RWPE2 (cell line): Measurements from ENCODE around the gene ADSS1.
A peak's percentile ranks its signal among the peaks of the same experiment; 100 is the strongest.

Source experiments
- ATAC-seq: fragments of 200-7000 bp; cut with Tn5 transposase; 3 replicates; pipeline ENCODE4 v1.9.1; 2021; ENCODE audit warnings: low read depth
- DNase-seq: peaks from one replicate; pipeline ENCODE4 v3.0.0-alpha.2; 2020; ENCODE audit warnings: low spot score
- H3K27ac ChIP-seq: fragments of 450-650 bp; 2 replicates; pipeline ENCODE4 v1.5.1; 2017; ENCODE audit warnings: mild to moderate bottlenecking; ENCODE audit not compliant: poor library complexity, severe bottlenecking
- H3K27me3 ChIP-seq: fragments of 250-450 bp; sonication (Bioruptor Pico); 2 replicates; pipeline ENCODE4 v1.5.1; 2021; ENCODE audit warnings: mild to moderate bottlenecking, moderate library complexity; ENCODE audit not compliant: insufficient read depth, poor library complexity, severe bottlenecking
- H3K36me3 ChIP-seq: fragments of 250-450 bp; sonication (Bioruptor Pico); 2 replicates; pipeline ENCODE4 v1.5.1; 2020; ENCODE audit warnings: low read depth, mild to moderate bottlenecking, moderate library complexity
- H3K4me1 ChIP-seq: fragments of 250-450 bp; sonication (Bioruptor Pico); 2 replicates; pipeline ENCODE4 v1.5.1; 2021; ENCODE audit warnings: mild to moderate bottlenecking, moderate library complexity; ENCODE audit not compliant: insufficient read depth, poor library complexity, severe bottlenecking
- H3K4me3 ChIP-seq: fragments of 250-450 bp; sonication (Bioruptor Pico); 2 replicates; pipeline ENCODE4 v1.5.1; 2021; ENCODE audit warnings: mild to moderate bottlenecking, moderate library complexity; ENCODE audit not compliant: severe bottlenecking
- H3K9me3 ChIP-seq: fragments of 250-450 bp; sonication (Bioruptor Pico); 2 replicates; pipeline ENCODE4 v1.5.1; 2021; ENCODE audit warnings: mild to moderate bottlenecking, moderate library complexity; ENCODE audit not compliant: severe bottlenecking
- CTCF ChIP-seq: fragments of 450-650 bp; IDR thresholded peaks from one replicate; pipeline ENCODE4 v1.5.1; 2017; ENCODE audit warnings: mild to moderate bottlenecking, moderate library complexity; ENCODE audit not compliant: poor library complexity, severe bottlenecking

ADSS1 gene

DNA sequence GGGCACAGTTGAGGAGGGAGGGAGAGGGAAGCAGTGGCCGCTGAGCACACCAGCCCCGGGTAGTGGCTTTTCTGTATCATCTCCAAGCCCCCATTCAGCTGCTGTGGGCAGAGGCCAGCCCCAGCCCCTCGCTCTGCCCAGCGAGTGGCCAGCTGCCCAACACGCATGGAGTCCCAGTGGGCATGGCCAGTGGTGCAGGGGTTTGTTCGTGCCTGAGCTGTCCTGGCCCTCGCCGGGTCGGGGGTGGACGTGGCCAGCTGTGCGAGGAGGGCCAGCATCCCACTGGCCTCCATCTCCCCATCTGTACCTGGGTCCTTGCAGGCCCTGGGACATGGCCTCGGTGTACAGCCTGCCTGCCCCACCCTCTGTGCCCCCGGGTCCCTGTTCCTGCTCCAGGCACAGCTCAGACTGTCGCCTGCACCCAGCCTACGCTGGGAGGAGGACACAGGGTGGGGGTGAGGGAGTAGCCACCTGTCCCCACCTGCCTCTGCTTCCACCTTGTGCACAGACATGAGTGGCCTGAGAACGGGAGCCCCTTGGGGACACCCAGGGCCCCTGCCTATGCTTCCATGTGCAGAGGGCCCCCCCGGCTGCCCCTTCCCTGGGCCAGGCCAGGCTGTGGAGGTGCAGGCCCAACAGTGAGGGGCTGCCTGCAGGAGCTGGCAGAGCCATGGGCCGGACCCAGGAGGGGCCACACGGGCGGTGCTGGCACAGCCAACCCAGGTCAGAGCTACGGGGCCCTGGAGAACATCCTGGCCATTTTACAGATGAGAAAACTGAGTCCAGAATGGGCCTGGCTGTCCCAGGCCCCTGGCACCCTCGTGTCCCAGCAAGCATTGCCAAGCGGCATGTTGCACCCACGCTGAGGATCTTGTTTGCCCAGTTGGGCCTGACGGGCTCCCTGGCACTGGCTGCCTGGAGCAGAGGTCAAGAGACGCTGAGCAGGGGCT, 30.3 kb upstream of the ADSS1 start:
- Histone ChIP-seq H3K36me3 (peaks cover 72% of the 10 kb centered on the region), H3K27ac (peak overlapping the region; percentile 65), H3K4me1 (peaks cover 31% of the 10 kb centered on the region), H3K27me3 (no peaks in the 10 kb centered on the region), H3K4me3 (no peak overlapping the region), H3K9me3 (no peaks in the 10 kb centered on the region)
- DNase-seq = no peak
- TF ChIP-seq CTCF = no peak
- ATAC-seq = no peak

DNA sequence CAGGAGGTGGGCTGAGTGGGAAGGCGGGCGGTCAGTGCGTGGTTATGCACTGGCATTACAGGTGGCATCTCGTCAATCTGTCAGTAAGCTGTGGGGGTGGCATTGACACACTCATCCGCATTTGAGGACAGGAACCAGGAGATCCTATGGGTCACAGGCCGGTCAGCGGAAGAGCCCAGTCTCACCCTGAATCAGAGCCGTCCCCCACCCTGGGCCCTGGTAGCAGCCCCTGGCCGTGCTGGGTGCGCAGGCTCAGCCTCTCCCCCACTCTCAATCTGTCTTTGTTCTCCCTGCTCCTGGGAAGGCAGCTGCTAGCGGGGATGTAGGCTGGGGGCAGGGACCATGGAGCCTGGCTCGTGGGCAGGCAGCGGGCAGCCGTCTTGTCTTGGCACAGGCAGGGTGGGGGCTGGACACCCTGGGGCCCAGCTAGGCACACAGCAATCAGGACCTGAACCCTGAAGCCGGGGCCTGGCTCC, 29.5 kb upstream of the ADSS1 start:
- no peaks in the 10 kb centered on the region for H3K9me3 ChIP-seq
- H3K4me3 ChIP-seq = no peak overlapping the region
- H3K4me1 ChIP-seq = peaks cover 28% of the 10 kb centered on the region
- H3K27me3 ChIP-seq = no peaks in the 10 kb centered on the region
- peak overlapping the region; percentile 65 for H3K27ac ChIP-seq
- ATAC-seq (peak; percentile 8; the same call in 2 of the 3 replicates), DNase-seq (no peak)
- TF ChIP-seq CTCF = no peak
- peaks cover 76% of the 10 kb centered on the region for H3K36me3 ChIP-seq

- DNase-seq = no peak
- peak; percentile 75 for ATAC-seq
Observed at GRCh38 chr14:104694991-104695659, 28.9 kb upstream of the ADSS1 start.

DNA sequence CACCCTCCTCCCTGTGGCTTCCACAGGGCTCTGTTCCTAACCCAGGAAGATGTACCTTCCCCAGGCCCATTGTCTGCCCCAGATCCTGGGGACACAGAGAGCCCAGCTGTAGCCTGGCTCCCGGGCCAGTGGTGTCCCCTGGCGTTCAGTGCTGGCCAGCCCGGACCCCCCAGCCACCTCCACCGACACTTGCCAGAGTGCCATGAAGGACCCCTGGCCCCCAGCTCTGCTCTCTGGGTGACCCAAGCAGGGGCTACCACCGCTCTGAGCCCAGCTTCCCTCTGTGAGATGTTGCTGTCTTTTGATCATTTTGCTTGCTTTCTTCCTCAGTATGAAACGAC, 28.4 kb upstream of the ADSS1 start:
- Histone ChIP-seq H3K4me3 (no peak overlapping the region), H3K27me3 (no peaks in the 10 kb centered on the region), H3K36me3 (peaks cover 85% of the 10 kb centered on the region), H3K9me3 (no peaks in the 10 kb centered on the region), H3K27ac (peak overlapping the region; percentile 65), H3K4me1 (peaks cover 28% of the 10 kb centered on the region)
- DNase-seq (no peak), ATAC-seq (no peak)
- TF ChIP-seq CTCF = no peak

More at GRCh38 chr14:104694991-104695659, 28.9 kb upstream of the ADSS1 start:
- Histone ChIP-seq H3K9me3 (no peaks in the 10 kb centered on the region), H3K27ac (peak overlapping the region; percentile 65), H3K4me3 (no peak overlapping the region), H3K4me1 (peaks cover 28% of the 10 kb centered on the region), H3K36me3 (peaks cover 82% of the 10 kb centered on the region), H3K27me3 (no peaks in the 10 kb centered on the region)
- TF ChIP-seq CTCF = no peak
